GM19372 (cell line): ENCODE data around the gene STAG3.

Source experiments
- ATAC-seq: cut with Tn5 transposase; IDR thresholded peaks from one replicate; pipeline ENCODE4 v1.9.1; 2021; ENCODE audit warnings: mild to moderate bottlenecking, low read depth, moderate library complexity; ENCODE audit not compliant: unreplicated experiment

The STAG3 gene

DNA sequence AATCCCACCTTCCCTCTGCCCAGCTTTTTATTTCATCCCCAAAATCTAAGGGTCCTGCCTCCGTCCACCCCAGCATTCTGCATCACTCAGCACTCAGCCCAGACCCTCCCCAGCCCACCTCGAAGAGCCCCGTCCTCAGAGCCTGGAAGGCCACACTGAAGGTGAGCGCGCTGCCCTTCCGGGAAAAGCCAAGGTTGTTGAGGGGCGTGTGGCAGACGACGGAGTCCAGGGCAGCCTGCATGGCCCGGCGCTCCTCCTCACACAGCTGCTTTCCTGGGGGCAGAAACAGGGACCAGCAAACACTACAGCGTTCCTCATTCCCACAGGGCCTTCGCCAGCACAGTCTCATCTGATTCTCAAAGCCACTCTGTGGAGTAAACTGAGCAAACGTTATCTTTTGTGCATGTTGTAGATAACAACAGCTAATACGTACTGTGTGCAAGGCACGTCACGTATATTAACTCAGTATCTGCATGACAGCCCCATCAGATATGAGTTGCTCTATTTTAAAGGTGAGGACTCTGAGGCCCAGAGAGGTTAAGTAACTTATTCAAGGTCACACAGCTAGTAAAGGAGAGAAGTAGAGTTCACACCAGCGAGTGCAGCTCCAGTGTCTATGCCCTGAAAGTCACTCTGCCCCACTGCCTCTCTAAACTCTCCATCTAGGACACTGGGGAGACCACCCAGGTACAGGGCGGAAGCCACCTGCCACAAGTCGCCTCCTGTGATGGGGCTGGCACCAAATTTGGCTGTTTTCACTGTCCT, 22.0 kb upstream of the STAG3 start:
- ATAC-seq, result no peak

DNA sequence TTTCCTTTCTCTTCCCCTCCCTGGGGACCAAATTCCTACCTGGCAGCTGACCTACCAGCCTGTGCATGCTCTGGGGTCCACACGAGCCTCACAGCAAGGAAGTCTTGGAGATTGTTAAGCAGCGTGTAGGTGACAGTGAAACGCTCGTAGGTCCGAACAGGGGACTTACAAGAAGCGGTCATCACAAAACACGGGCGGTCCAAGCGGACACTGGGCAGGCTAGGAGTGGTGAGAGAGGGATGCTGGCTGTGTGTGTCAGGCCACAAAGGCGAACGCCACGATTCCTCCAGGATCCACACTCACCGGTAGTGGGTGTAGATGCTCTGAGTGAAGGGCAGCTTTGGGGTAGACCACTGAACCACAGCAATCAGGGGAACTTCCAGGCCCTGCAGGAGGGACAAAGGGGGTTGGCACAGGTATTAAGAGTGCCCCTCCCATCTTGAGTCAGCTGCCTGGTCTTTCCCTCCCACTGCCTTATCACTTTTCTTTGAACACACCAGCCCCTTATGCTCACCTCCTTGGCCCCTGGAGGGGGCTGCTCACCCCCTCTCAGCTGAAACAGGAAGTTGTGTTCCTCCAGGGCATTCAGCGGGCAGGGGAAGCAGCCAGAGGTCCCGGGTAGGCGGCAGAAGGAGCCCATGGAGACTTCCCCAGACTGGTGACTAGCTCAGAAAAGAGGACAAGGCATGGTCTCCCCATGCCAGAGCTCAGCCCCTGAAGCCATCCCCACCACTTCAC, 21.2 kb upstream of the STAG3 start:
- no peak for ATAC-seq

DNA sequence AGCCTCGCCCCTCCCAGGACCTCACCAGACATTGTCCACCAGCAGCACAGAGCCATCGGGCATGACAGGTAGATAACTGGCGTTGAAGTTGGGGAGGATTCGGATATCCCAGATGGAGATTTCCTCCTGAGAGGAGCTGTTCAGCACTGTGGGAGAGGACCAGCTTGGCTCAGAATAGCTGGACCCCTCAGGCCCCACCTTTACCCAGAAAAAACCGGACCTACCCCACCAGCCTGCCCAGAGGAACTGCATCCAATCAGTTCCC, 20.7 kb upstream of the STAG3 start:
- ATAC-seq, result no peak

DNA sequence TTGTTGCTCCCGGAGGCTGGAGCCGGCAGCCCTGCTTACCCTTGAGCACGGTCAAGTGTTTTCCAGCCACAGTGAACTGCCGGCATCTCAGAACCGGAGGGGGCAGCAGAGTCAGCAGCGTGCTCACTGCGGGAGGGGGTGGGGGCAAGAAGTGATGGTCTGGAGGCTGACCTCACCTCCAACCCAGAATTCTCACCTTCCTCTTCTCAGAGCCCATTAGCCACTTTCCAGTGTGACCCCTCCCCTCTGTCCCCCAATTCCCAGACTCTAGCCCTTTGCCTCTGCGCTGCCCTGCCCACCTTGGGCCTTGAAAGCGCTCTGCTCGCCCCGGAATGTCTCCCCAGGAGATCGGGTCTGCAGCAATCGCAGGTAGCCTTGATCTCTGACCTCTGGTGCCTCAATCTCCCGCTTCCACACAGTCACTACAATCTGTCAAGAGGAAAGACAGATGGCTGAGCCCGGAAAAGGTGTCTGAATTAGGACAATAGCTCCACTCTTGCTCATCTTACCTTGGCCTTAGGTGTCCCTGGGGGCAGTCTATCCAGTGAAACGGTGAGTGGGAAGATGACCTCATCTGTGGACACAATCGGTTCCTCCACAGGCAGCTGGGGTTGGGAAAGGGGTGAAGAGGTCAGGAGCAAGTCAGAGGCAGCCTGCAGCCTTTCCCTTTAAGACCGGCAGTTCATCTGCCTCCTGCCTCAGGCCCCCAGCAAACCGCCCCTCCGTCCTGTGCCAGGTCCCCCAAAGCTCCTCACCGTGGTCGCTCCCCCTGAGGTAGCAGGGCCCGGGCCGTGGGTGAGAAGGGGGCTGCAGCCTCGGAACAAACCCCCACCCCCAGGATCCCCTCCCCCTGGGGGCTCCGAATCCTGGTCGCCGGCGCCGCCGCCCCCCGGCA, 20.1 kb upstream of the STAG3 start:
- no peak for ATAC-seq

DNA sequence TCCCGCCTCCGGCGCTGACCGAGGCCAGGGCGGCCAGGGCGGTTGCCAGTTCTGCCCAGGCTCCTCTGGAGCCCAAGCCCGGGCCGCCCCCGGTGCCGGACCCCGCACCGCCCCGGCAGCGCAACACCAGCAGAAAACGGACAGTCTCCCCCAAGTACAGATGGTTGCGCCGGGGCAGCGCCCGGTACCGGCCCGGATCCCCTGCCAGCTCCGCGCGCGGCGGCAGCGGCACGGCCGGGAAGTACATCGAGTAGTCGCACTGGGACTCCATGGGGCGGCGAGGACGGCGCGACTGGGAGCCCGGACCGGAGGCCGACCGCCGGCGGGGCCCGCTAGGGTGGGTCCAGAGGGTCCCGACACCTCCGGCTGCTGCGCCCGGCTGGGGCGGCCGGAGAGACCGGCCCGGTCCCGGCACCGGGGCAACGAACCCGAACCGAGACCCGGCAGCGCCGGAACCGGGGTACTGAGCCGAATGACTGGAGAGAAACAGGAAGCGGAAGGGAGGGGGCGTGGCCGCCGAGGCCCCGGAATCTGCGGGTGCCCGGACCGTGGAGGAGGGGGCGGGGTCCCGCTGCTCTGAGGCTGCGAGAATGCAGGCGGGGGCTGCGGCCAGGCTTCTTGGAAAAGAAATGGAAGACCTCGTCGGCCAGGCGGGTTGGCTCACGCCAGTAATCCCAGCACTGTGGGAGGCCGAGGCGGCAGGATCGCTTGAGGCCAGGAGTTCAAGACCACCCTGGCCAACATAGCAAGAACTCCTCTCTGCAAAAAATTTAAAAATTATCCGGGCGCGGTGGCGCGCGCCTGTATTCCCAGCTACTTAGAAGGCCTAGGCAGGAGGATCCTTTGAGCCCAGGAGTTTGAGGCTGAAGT, 19.3 kb upstream of the STAG3 start, which contains the start of gene TRAPPC14:
Gene TRAPPC14, minus strand, starts transcription at position 495 of the 870 bp plus-strand sequence. Its CDS starts 224 bp downstream, at position 271.
- ATAC-seq, result peak; percentile 85

DNA sequence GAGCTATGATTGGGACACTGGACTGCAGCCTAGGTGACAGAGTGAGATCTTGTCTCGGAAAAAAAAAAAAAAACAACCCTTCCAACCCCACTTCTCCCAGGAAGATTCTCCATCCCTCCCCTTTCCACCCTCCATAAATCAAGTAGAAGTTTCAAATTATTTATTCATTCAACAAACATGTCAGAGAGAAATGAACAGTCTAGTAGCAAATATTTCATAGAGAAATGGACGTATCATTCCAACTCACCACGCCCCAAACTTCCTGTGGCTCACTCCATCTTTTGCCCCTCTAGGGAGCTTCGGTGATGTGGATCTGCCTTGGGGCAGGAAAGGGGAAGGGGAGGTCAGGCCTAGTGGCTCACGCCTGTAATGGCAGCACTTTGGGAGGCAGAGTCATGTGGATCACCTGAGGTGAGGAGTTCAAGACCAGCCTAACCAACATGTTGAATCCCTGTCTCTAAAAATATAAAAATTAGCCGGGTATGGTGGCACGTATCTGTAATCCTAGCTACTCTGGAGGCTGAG, 18.6 kb upstream of the STAG3 start:
- ATAC-seq, result no peak

DNA sequence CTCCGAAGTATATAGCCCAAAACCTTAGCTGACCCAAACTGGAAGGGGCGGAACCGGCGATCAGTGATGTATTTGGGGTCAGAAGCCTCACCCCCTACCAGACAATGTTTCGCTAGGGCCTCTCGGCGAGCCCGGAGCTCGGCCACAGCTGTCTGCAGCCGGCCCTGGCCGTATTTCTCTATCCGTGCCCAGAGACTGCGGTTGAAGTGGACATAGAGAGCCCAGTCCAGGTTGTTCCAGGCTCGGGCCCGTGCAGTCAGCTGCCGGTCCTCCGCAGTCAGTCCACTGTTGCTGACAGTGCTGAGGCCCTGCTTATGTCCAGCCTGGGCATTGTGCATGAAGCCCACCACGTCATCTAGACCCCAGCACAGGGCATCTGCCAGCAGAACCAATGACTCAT, 17.7 kb upstream of the STAG3 start:
- ATAC-seq, result no peak

DNA sequence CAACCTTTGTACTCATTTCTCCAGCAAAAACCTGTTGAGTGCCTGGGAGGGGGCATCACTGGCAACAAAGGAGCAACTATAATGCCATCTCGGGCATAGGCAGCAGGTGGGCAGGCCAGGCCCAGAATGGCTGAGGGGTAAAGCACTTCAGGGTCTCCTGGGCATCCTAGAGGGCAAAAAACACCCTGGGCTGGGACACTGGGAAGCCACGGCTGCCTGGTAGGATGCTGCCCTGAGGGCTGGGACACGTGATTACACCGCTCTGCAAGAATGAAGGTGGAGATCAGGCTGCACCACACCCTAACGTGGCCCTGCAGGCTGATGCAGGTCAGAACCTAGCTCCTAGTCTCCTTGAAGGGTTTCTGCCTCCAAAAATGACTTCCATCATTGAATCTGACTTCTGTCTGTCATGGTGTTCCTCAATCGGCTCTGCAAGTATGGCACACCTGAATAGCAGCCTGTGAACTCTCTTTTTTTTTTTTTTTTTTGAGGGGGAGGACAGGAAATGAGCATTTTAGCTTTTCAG, 14.6 kb upstream of the STAG3 start:
- no peak for ATAC-seq

DNA sequence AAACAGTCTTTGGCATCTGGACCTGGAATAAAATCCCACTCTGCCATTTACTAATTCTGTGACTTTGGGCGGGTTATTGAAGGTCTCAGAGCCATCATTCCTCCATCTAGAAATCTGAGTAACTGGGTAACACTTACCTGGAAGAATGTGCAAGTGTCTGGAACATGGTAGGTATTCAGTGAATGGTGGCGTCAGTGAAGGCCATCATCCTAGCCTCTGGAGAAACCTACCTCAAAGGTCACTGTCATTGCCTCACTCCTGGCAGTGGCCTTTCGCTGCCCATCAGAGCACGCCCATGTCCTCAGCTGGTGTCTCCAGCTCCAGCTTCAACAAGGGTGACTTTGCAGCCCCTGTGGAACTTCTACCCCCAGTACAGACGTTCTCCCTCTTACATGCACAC, 13.8 kb upstream of the STAG3 start:
- ATAC-seq, result no peak

DNA sequence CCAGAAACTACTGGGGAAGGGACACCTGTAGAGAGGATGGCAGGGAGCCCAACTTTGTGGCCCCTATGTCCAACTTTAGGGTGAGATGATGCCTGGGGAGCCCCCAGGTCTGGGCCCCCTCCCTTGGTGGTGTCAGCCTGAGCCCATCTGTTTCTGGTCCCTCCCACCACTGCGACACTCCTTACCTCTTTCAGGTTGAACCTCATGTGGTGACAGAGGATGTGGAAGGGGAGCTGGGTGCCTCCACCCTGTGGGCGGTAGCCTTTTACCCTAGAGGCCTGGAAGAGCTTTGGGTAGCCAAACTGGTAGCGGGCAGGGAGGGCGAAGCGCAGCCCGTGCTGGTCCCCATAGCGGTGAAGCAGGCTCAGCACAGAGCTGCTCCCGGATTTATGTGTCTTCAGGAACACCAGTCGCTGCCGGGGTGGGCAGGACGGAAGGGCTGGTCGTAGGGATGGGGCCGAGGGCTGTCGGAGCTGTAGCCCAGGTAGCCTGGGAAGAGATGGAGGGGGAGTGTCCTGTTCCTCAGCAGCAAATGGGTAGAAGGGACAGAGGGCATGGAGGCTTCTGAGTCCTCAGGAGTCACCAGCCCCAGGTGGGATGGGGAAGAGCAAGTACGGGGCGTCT, 11.3 kb upstream of the STAG3 start:
- no peak for ATAC-seq

DNA sequence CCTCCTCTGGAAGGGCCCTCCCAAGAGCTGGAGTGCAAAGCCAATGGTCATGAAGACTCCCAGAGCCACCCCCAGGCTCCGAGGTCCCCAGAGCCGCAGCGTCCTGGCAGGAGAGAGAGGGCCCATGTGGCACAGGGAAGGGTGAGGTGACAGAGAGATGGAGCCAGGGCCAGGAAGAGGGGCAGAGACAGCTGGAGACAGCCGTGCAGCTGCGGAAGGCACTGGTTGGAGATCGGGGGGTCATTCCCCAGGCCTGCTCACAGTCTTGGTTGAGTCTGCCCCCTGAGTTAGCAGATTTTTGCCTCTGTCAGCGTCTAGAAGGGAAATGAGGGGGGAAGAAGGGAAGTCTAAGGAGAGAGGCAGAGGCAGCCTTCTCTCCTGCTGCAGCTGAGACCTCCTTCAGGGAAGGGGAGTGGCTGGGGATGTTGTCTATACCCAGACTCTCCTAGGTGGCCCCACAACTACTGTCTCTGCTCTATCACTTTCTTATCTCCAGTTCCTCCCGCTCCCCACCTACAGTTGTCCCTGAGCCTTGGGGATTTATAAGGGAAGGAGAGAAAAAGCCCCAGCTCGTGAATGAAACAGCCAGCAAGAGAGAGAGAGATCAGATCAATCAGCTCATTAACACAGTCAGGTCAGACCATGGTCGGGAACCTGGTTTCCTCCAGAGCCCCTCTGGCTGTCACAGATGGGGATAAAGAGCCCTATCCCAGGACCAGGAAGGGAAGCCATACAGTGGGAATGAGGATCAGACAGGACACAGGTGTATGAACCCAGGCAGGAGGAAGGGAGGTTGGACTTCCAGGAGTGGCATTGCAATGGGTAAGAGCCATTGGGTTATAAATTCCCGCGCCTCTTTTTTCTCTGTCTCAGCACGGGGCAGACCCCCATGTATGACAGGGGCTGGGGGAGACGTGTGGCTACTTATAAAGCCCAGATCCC, 10.5 kb upstream of the STAG3 start:
- ATAC-seq, result no peak

DNA sequence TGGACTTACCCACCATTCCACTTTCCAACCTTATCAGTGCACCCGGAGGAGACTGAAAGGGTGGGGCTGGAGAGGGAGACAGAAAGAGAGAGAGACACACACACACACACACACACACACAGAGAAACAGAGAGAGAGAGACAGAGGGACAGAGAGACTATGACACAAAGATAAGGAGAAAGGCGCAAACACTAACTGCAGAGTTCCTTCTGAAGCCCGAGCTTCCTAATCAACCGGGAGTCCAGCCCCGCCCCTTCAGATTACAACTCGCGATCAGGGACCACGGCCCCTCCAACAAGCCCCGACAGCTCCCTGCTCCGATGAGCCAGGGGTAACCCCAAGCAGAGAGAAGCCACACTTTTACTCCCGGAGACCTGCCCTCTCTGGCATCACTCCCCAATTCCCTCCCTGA, 9.8 kb upstream of the STAG3 start:
- ATAC-seq, result no peak

DNA sequence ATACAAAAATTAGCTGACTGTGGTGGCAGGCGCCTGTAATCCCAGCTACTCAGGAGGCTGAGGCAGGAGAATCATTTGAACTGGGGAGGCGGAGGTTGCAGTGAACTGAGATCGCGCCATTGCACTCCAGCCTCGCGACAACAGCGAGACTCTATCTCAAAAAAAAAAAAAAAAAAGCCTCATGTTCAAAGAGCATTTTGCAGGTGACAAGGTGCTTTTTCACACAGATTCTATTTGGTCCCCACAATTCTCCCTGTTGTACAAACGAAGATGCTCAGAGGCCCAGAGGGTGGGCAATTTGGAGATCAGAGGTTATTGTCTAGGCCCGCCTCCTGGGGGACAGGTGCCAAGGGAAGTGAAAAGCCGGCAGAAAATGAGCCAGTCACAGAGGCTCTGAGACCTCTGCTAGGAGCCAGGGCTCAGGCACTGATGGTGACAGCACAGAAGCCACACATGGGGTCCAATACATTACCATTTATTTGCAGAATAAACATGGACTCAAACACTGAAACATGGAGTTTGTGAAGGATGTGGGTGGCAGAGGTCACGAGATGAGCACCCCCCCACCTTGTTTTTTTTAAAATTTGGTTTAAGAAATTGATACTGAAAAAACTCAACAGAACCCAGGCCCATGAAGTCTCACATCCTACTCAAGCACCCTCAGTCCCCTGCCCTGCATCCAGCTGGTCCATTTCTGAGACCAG, 8.4 kb upstream of the STAG3 start:
- ATAC-seq, result no peak

DNA sequence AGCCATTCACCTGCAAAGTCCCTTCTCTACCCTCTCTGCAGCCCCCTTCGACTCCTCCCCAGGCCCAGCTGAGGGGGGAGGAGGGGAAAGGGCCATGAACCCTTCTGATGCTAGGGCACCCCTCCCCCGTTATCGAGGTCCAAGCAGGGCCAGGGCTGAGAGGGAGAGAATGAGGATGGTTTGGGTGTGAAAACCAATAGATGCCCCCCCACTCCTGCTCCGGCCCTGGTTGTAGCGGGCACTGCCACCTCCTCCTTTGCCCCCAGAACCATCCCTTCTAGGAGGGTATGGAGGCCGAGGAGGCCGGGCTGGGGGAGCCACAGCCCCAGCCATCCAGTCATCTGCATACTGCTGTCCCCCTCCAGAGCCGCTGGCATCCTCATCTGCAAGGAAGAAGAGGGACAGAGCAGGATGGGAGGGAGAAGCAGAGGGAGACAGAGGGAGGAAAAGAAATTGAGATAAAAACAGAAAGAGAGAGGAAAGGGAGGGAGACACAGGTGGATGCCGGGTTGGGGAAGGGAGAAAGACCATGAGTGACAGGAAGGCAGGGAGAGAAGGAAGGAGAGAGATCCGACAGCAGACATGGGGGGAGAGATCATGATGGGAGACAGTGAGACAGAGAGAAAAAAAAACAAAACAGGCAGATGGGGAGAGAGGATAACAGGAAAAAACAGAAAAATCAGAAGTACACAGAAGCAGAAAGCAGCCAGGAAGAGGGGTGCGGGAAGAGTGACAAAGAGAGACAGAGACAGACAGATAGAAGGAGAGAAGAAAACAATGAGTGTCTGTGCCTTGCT, 7.4 kb upstream of the STAG3 start:
- no peak for ATAC-seq

DNA sequence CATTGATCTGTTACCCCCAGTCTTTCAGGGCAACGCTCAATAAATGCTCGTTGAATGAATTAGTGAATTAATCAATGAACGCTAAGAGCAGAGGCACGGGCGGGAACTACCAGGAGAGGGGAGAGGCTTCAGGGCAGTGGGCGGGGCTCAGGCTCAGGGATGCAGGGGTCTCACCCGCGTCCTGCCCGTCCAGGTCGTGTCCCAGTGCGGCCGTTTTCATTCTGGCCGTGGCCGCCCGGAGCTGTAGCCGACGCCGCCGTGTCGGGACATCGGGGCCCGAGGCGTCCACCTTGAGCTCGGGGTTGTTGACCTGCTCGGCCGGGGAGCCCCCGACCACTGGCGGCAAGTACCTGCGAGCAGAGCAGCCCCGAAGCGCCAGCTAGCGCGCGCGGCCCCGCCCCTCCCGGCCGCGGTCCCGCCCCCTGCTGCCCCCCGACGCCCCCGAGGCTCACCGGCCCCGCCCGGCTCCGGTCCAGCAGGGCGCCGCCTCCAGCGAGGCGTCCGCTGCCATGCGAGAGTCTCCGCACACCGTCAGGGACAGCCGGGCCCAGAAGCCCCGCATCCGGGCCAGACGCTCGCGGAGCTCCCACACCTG, 6.5 kb upstream of the STAG3 start:
- no peak for ATAC-seq

DNA sequence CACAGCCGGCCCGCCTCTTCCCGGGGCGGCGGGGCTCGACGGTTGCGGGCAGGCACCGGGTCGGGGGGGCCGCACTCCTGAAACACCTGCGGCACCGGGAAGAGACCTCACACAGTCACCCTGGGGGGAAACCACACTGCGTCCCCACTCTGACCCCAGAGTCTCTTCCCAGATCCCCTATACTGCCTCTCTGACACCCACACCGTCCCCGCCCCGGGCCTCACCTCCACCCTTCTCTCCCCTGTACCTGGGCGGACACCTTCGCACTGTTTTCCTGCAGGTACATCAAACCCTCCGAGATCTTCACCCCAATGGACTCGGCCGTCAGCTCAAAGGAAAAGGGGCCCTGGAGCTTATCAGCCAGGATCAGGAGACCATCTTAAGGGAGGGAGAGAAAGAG, 5.9 kb upstream of the STAG3 start:
- no peak for ATAC-seq
